Measurements from ENCODE around the gene PRKAG2. TPM values are rescaled to one million over a fixed set of nuclear protein-coding genes. Genes with fewer than 3 reads are reported as not detected.
A peak's percentile ranks its signal among the peaks of the same experiment; 100 is the strongest.

PRKAG2 gene
- total and polyA plus RNA-seq, 4 donors, result 3.6 to 25.1 (median 16.8) TPM

GRCh38 chr7:151787348-151787747 is 89.6 kb downstream of the PRKAG2 start:
- no peak for TF ChIP-seq NR2F2 (IDR thresholded peaks at IDR 0.05)
- TF ChIP-seq, protein P1, sequence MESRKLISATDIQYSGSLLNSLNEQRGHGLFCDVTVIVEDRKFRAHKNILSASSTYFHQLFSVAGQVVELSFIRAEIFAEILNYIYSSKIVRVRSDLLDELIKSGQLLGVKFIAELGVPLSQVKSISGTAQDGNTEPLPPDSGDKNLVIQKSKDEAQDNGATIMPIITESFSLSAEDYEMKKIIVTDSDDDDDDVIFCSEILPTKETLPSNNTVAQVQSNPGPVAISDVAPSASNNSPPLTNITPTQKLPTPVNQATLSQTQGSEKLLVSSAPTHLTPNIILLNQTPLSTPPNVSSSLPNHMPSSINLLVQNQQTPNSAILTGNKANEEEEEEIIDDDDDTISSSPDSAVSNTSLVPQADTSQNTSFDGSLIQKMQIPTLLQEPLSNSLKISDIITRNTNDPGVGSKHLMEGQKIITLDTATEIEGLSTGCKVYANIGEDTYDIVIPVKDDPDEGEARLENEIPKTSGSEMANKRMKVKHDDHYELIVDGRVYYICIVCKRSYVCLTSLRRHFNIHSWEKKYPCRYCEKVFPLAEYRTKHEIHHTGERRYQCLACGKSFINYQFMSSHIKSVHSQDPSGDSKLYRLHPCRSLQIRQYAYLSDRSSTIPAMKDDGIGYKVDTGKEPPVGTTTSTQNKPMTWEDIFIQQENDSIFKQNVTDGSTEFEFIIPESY (IDR thresholded peaks at IDR 0.05), result no peak
- TF ChIP-seq YY1 (IDR thresholded peaks at IDR 0.05), result no peak
- no peak for TF ChIP-seq FOXA1 (IDR thresholded peaks at IDR 0.05)
- TF ChIP-seq JUND (IDR thresholded peaks at IDR 0.05), result no peak
- TF ChIP-seq RAD21 (IDR thresholded peaks at IDR 0.05), result no peak
- no peak for TF ChIP-seq SP1 (IDR thresholded peaks at IDR 0.05)
- TF ChIP-seq FOXA2 (IDR thresholded peaks at IDR 0.05), result no peak
- TF ChIP-seq HNF4G (IDR thresholded peaks at IDR 0.05), result no peak
- TF ChIP-seq GABPA (IDR thresholded peaks at IDR 0.05 in 1 of 2, conservative IDR thresholded peaks at IDR 0.05 in 1 of 2), result no peak
- Histone ChIP-seq H3K9ac (ENCODE audit: low read depth in 1 of 2, low read length in 2 of 2) (no peak overlapping the region), H3K4me1 (ENCODE audit: control insufficient read depth in 4 of 4, insufficient read depth in 4 of 4, low read length in 3 of 4) (peaks cover 5 to 52% (median 32%) of the 10 kb centered on the region in 4 donors), H3K27me3 (ENCODE audit: control insufficient read depth in 4 of 4, insufficient read depth in 4 of 4, low read length in 3 of 4) (no peaks in the 10 kb centered on the region), H3K9me3 (ENCODE audit: control insufficient read depth in 4 of 4, low read length in 3 of 4) (no peaks in the 10 kb centered on the region), H3K4me3 (ENCODE audit: low read depth in 1 of 3, low read length in 3 of 3) (no peak overlapping the region), H3K27ac (ENCODE audit: low read depth in 1 of 2, low read length in 2 of 2) (no peak overlapping the region), H3K36me3 (ENCODE audit: control insufficient read depth in 4 of 4, insufficient read depth in 3 of 4, low read depth in 1 of 4, low read length in 3 of 4) (no peaks in the 10 kb centered on the region)
- WGBS, result 98% methylated on average over 3 of the region's 3 CpGs
- DNase-seq (ENCODE audit: low spot score), result no peak

GRCh38 chr7:151786936-151787335 is 90.0 kb downstream of the PRKAG2 start:
- TF ChIP-seq CTCF (IDR thresholded peaks at IDR 0.05; ENCODE audit: low read depth, low read length, missing input control) (no peak), FOXA1 (IDR thresholded peaks at IDR 0.05) (no peak), ATF3 (IDR thresholded peaks at IDR 0.05) (no peak), HNF4G (IDR thresholded peaks at IDR 0.05) (no peak), TAF1 (conservative IDR thresholded peaks at IDR 0.05) (no peak), SP1 (IDR thresholded peaks at IDR 0.05) (no peak), FOXA2 (IDR thresholded peaks at IDR 0.05) (no peak), RXRA (IDR thresholded peaks at IDR 0.05) (no peak), NR2F2 (IDR thresholded peaks at IDR 0.05) (no peak), RAD21 (IDR thresholded peaks at IDR 0.05) (no peak), YY1 (IDR thresholded peaks at IDR 0.05) (no peak), REST (IDR thresholded peaks at IDR 0.05) (no peak), HNF4A (conservative IDR thresholded peaks at IDR 0.05) (no peak), JUND (IDR thresholded peaks at IDR 0.05) (no peak), EGR1 (IDR thresholded peaks at IDR 0.05; ENCODE audit: low read depth in 2 of 2) (no peak), GABPA (IDR thresholded peaks at IDR 0.05 in 1 of 2, conservative IDR thresholded peaks at IDR 0.05 in 1 of 2) (no peak)
- TF ChIP-seq, protein P1 (IDR thresholded peaks at IDR 0.05), result no peak
- TF ChIP-seq, protein P2, sequence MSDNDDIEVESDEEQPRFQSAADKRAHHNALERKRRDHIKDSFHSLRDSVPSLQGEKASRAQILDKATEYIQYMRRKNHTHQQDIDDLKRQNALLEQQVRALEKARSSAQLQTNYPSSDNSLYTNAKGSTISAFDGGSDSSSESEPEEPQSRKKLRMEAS (IDR thresholded peaks at IDR 0.05), result no peak
- Histone ChIP-seq H3K4me3 (ENCODE audit: low read depth in 1 of 3, low read length in 3 of 3) (no peak overlapping the region), H3K36me3 (ENCODE audit: control insufficient read depth in 4 of 4, insufficient read depth in 3 of 4, low read depth in 1 of 4, low read length in 3 of 4) (no peaks in the 10 kb centered on the region), H3K9ac (ENCODE audit: low read depth in 1 of 2, low read length in 2 of 2) (no peak overlapping the region), H3K4me1 (ENCODE audit: control insufficient read depth in 4 of 4, insufficient read depth in 4 of 4, low read length in 3 of 4) (peaks cover 5 to 49% (median 30%) of the 10 kb centered on the region in 4 donors), H3K27ac (ENCODE audit: low read depth in 1 of 2, low read length in 2 of 2) (peak overlapping the region in 1 of 2 donors; percentile 2), H3K27me3 (ENCODE audit: control insufficient read depth in 4 of 4, insufficient read depth in 4 of 4, low read length in 3 of 4) (no peaks in the 10 kb centered on the region), H3K9me3 (ENCODE audit: control insufficient read depth in 4 of 4, low read length in 3 of 4) (no peaks in the 10 kb centered on the region)
- no peak for DNase-seq (ENCODE audit: low spot score)
- 84% methylated on average over 5 of the region's 5 CpGs for WGBS
